KMS-11 (cell line): ENCODE measurements around the gene DENND6B.
"Not testable (repeated sequence)": the region's sequence is repeated elsewhere in the genome, so short reads cannot be mapped to it uniquely, and the experiment has no call there.

ENCODE experiments used
- H2AFZ ChIP-seq: fragments of 200-600 bp; sonication (generic); 2 replicates; pipeline ENCODE4 v1.6.1; 2016; ENCODE audit warnings: antibody characterized with exemption, mixed run types, low read depth
- H3K27ac ChIP-seq: fragments of 200-600 bp; sonication (generic); 2 replicates; pipeline ENCODE4 v1.6.1; 2016; ENCODE audit warnings: mild to moderate bottlenecking, mixed run types
- H3K27me3 ChIP-seq: fragments of 200-600 bp; sonication (generic); 2 replicates; pipeline ENCODE4 v1.6.1; 2017; ENCODE audit warnings: mild to moderate bottlenecking, low read depth, mixed run types, moderate library complexity; ENCODE audit not compliant: insufficient read depth
- H3K36me3 ChIP-seq: fragments of 200-600 bp; sonication (generic); 2 replicates; pipeline ENCODE4 v1.6.1; 2017; ENCODE audit warnings: mild to moderate bottlenecking, mixed run types; ENCODE audit not compliant: insufficient read depth
- H3K4me1 ChIP-seq: fragments of 200-600 bp; sonication (generic); 2 replicates; pipeline ENCODE4 v1.6.1; 2016; ENCODE audit warnings: mild to moderate bottlenecking, low read depth, mixed run types; ENCODE audit not compliant: poor library complexity, severe bottlenecking
- H3K4me2 ChIP-seq: fragments of 200-600 bp; sonication (generic); 2 replicates; pipeline ENCODE4 v1.7.0; 2016; ENCODE audit warnings: mild to moderate bottlenecking, mixed run types
- H3K4me3 ChIP-seq: fragments of 200-600 bp; sonication (generic); IDR thresholded peaks from 2 replicates; pipeline ENCODE4 v1.6.1; 2017; ENCODE audit warnings: low read depth, low read length, mixed read lengths; ENCODE audit not compliant: insufficient read depth
- H3K79me2 ChIP-seq: fragments of 200-600 bp; sonication (generic); 2 replicates; pipeline ENCODE4 v1.6.1; 2016; ENCODE audit warnings: low read depth, mixed run types; ENCODE audit not compliant: insufficient read depth
- H3K9ac ChIP-seq: fragments of 200-600 bp; sonication (generic); 2 replicates; pipeline ENCODE4 v1.6.1; 2016; ENCODE audit warnings: mild to moderate bottlenecking, mixed run types
- H4K20me1 ChIP-seq: fragments of 200-600 bp; sonication (generic); 2 replicates; pipeline ENCODE4 v1.6.1; 2016; ENCODE audit warnings: mild to moderate bottlenecking, mixed run types; ENCODE audit not compliant: insufficient read depth
- TF ChIP-seq, protein P1 (sequence below): fragments of 200-600 bp; sonication (generic); conservative IDR thresholded peaks from 2 replicates; pipeline ENCODE4 v1.6.1; 2017; ENCODE audit warnings: low read depth, mild to moderate bottlenecking, antibody characterized with exemption, low read length, moderate library complexity, mixed read lengths

The DENND6B gene

DNA sequence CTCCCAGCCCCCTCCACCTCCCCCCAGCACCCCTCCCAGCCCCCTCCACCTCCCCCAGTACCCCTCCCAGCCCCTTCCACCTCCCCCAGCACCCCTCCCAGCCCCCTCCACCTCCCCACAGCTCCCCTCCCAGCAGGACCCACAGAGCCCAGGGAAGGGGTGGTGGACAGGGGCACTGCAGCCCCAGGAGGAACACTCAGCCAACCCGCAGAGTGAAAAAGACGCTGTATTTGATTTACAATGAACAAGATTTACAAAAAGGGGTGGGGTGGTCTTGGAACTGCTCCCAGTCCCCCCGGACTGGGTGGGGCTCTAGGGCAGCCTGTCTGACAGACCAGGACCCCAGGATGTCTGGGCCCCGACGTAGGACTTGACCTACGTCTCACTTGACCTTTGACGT lies 52.0 kb downstream of the DENND6B start:
- Histone ChIP-seq H2AFZ (no peak overlapping the region), H3K4me3 (no peak overlapping the region), H3K4me1 (peaks cover 12% of the 10 kb centered on the region), H3K27ac (no peak overlapping the region), H3K27me3 (no peaks in the 10 kb centered on the region), H3K4me2 (no peak overlapping the region), H3K79me2 (no peaks in the 10 kb centered on the region), H4K20me1 (no peaks in the 10 kb centered on the region), H3K36me3 (no peaks in the 10 kb centered on the region), H3K9ac (no peak overlapping the region)
- TF ChIP-seq, protein P1, sequence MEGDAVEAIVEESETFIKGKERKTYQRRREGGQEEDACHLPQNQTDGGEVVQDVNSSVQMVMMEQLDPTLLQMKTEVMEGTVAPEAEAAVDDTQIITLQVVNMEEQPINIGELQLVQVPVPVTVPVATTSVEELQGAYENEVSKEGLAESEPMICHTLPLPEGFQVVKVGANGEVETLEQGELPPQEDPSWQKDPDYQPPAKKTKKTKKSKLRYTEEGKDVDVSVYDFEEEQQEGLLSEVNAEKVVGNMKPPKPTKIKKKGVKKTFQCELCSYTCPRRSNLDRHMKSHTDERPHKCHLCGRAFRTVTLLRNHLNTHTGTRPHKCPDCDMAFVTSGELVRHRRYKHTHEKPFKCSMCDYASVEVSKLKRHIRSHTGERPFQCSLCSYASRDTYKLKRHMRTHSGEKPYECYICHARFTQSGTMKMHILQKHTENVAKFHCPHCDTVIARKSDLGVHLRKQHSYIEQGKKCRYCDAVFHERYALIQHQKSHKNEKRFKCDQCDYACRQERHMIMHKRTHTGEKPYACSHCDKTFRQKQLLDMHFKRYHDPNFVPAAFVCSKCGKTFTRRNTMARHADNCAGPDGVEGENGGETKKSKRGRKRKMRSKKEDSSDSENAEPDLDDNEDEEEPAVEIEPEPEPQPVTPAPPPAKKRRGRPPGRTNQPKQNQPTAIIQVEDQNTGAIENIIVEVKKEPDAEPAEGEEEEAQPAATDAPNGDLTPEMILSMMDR: no peak

DNA sequence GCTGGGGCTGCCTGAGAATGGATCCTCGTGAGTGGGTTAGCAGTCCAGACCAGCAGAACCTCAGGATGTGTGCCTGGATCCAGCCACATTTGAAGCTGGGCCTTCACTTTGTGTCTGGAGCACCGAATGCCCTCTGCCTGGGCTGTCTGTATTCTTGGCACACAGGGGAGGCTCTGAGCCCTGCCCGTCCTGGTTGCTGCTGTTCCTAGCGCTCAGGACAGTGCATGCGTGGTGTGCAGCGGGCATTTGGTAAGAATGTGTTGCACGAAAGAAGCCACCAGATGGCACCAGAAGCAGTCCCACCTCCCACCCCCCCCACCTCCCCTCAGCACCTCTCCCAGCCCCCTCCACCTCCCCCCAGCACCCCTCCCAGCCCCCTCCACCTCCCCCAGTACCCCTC lies 52.5 kb downstream of the DENND6B start:
- H3K36me3 ChIP-seq: no peaks in the 10 kb centered on the region
- H3K4me3 ChIP-seq: no peak overlapping the region
- no peak overlapping the region for H2AFZ ChIP-seq
- no peaks in the 10 kb centered on the region for H3K79me2 ChIP-seq
- no peak overlapping the region for H3K4me2 ChIP-seq
- peaks cover 15% of the 10 kb centered on the region for H3K4me1 ChIP-seq
- H3K9ac ChIP-seq: no peak overlapping the region
- no peaks in the 10 kb centered on the region for H4K20me1 ChIP-seq
- no peaks in the 10 kb centered on the region for H3K27me3 ChIP-seq
- no peak overlapping the region for H3K27ac ChIP-seq
- TF ChIP-seq, protein P1: no peak

DNA sequence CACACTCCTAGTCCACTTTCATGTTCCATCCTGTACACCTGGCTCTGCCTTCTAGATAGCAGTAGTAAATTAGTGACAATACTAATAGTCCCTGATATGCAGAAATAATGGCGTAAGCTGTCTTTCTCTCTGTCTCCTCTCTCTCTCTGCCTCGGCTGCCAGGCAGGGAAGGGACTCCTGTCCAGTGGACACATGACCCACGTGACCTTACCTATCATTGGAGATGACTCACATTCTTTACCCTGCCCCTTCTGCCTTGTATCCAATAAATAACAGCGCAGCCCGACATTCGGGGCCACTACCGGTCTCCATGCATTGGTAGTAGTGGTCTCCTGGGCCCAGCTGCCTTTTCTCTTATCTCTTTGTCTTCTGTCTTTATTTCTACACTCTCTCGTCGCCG lies 53.0 kb downstream of the DENND6B start:
- H3K36me3 ChIP-seq, H3K79me2 ChIP-seq, H3K4me3 ChIP-seq, H3K4me2 ChIP-seq, H4K20me1 ChIP-seq, H3K27ac ChIP-seq, H2AFZ ChIP-seq, H3K9ac ChIP-seq, H3K27me3 ChIP-seq: not testable (repeated sequence)
- H3K4me1 ChIP-seq: peaks cover 15% of the 10 kb centered on the region

DNA sequence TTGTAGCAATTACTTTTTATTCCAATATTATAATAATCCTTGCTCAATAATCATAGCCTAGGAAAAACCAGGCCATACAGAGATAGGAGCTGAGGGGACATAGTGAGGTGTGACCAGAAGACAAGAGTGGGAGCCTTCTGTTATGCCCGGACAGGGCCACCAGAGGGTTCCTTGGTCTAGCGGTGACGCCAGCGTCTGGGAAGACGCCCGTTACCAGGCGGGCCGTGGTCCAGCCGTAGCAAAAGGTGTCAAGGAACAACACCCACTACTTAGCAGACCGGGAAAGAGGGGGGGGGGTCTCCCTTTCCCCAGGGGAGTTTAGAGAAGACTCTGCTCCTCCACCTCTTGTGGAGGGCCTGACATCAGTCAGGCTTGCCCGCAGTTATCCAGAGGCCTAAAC lies 53.5 kb downstream of the DENND6B start:
- H2AFZ ChIP-seq, H3K4me2 ChIP-seq, H3K27ac ChIP-seq, H3K4me3 ChIP-seq, H4K20me1 ChIP-seq, H3K9ac ChIP-seq, H3K36me3 ChIP-seq, H3K27me3 ChIP-seq, H3K79me2 ChIP-seq: not testable (repeated sequence)
- peaks cover 15% of the 10 kb centered on the region for H3K4me1 ChIP-seq

DNA sequence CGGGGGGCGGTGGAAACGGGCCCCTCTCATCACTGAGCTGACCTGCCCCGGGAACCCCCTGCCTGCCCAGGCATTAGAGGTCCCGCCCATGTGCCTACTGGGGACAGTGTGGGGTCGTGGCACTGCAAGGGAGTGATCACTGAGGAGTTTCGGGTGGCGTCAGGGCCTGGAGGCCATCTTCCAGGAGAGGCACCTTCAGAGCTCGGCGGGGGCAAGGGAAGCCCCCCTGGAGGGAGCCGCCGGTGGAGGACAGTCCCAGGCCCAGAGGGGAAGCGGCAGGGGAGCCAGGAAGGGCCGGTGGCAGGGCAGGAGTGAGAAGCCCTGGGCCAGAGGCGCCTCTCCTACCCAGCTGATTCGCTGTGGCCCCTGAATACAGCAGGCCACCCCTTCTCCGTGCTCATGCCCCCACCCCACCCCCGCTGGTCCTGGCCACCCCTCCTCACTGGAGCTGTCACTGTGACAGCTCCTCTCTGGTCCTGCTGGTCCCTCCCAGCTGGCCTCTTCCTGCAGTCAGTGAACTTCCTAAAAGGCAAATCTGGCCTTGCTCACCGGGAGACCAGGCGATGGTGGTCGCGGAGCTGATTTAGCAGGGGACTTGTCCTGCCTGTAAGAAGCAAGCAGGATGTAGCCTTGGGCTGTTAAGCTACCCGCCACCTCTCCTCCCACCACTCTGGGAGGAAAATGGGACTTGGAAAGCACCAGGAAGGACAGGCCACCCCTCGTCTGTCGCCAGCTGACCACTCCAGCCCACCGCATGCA lies 54.6 kb downstream of the DENND6B start:
- Histone ChIP-seq H3K36me3 (no peaks in the 10 kb centered on the region), H3K4me1 (peaks cover 15% of the 10 kb centered on the region), H3K27ac (no peak overlapping the region), H3K9ac (no peak overlapping the region), H3K79me2 (no peaks in the 10 kb centered on the region), H4K20me1 (no peaks in the 10 kb centered on the region), H3K4me2 (no peak overlapping the region), H3K27me3 (no peaks in the 10 kb centered on the region), H3K4me3 (no peak overlapping the region), H2AFZ (no peak overlapping the region)
- TF ChIP-seq, protein P1: no peak
